Activated T-helper 1 cell treated with anti-CD3 and anti-CD28 coated beads, Interleukin-12 subunit alpha, Interleukin-12 subunit beta, Interleukin-2, Interleukin-4 antibody, amounts not matched to agents 30 ng/mL and 10 ng/mL and 1 ng/mL, durations not matched to agents 14 hours and 24 hours and 36 hours (primary cell): ENCODE measurements around the gene HAPSTR1. TPM values are rescaled to one million over a fixed set of nuclear protein-coding genes. Genes with fewer than 3 reads are reported as not detected.
"Not testable (repeated sequence)": the region's sequence is repeated elsewhere in the genome, so short reads cannot be mapped to it uniquely, and the experiment has no call there.

ENCODE experiments used
- DNase-seq: peaks from one replicate; pipeline ENCODE4 v3.0.0; 2021; ENCODE audit warnings: low spot score
- H3K27ac Mint-ChIP-seq: one replicate; pipeline ENCODE4 v1.8.0; 2021; ENCODE audit warnings: mild to moderate bottlenecking, mixed read lengths
- H3K27me3 Mint-ChIP-seq: one replicate; pipeline ENCODE4 v1.8.0; 2022; ENCODE audit warnings: mild to moderate bottlenecking, moderate library complexity, mixed read lengths; ENCODE audit not compliant: insufficient read depth
- H3K36me3 Mint-ChIP-seq: one replicate; pipeline ENCODE4 v1.8.0; 2021; ENCODE audit warnings: low read depth, mixed read lengths
- H3K4me1 Mint-ChIP-seq: one replicate; pipeline ENCODE4 v1.8.0; 2021; ENCODE audit warnings: low read depth, mixed read lengths
- H3K4me3 Mint-ChIP-seq: one replicate; pipeline ENCODE4 v1.8.0; 2021; ENCODE audit warnings: mild to moderate bottlenecking, moderate library complexity, mixed read lengths
- H3K9me3 Mint-ChIP-seq: one replicate; pipeline ENCODE4 v1.8.0; 2021; ENCODE audit warnings: mixed read lengths
- intact Hi-C: fragments of 100-400 bp; cut with micrococcal nuclease; formaldehyde crosslinking; loops from one replicate; pipeline ENCODE4 v1.15.1; 2024
- total RNA-seq: library from RNA; stranded (reverse); gene quantifications from 2 replicates; pipeline ENCODE4 v1.2.3, GENCODE V29; 2022

Gene HAPSTR1
- total RNA-seq, 1 donor from 2014 or later: 55.2 TPM

DNA sequence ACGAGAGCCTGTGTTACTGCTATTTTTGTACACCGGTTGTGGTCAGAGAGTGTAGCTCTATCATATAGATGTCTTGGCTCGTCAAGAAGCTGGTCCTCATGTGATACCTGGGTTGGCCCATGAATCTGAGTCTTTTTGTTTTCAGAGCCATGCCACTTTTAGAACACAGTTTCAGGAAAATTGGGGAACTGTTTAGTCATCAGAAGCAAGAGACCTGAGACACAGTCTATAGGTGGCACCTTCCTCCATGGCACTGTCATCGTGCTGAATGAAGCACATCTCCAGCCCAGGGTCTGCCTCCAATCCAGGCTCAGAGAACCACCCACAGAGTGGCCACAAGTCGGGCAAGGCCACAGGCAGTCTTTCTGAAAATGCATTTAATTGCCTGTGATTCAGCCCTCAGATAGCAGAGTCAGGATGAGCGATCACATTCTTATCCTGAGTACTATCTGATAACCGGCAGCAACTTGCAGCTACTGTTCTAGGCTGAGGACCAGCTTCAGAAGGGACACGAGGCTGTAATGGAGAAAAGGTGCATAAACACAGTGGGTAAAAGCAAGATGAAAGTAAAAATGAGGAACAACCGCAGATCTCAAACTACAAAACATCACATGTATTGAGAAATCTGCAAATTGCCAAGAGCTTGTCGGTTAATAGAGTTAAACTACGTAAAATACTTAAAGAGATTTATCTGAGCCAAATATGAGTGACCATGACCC, 14.2 kb upstream of the HAPSTR1 start:
- Mint-ChIP-seq H3K27ac (peak overlapping the region; percentile 58), H3K4me3 (no peak overlapping the region), H3K9me3 (peaks cover 16% of the 10 kb centered on the region), H3K4me1 (peaks cover 38% of the 10 kb centered on the region), H3K27me3 (no peaks in the 10 kb centered on the region), H3K36me3 (peaks cover 13% of the 10 kb centered on the region)
- intact Hi-C loops: no loop called here
- no peak for DNase-seq

DNA sequence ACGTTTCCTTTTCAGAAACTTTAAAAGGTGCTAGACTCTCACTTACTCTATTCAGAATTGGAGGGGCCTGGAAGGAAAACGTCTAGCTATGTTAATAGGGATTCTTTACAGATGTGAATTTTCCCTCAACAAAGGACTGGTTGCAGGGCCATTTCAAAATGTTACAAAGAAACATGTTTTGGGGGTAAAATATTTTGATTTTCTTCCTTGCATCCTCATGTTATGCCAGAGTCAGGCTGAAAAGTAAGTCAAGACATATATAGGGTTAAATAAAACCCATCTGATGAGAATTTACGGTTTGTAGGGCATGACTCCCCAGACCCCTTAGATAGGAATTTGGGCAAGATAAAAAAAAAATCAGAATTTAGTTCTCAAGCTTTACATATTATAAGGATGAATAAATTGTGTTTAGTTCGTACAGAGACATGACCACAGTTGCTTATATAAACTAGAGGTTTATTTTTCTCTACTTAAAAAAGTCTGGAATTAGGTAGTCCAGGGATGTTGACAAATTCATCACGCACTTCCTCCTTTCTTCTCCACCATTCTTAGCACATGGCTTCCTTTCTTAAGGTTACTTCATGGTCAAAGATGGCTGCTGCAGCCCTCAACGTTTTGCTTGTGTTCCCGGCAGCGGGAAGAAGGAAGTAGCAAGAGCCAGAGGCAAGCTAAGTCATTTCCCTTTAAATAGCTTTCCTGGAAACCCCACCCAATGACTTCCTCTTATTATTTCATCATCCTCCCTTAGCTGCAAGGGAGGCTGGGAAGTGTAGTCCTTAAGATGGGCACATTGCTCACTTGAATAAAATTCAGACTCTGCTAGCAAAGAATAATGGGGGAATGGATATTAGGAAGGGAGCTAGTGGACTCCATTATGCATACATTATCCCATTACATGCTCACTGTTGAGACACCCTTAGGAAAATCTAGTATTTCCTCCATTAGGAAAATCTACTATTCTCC, 12.7 kb upstream of the HAPSTR1 start:
- H3K9me3 Mint-ChIP-seq: peaks cover 16% of the 10 kb centered on the region
- not testable (repeated sequence) for H3K27me3 Mint-ChIP-seq
- peak; percentile 62 for DNase-seq
- peak overlapping the region; percentile 81 for H3K27ac Mint-ChIP-seq
- H3K4me1 Mint-ChIP-seq: peaks cover 28% of the 10 kb centered on the region
- intact Hi-C loops: loop anchor here (1.0 to 2.0 kb wide), 3 partner anchors 10 to 282 kb away; partner anchors contain the start of genes HAPSTR1, PMM2 and TMEM186
- peak overlapping the region; percentile 24 for H3K4me3 Mint-ChIP-seq
- H3K36me3 Mint-ChIP-seq: peaks cover 13% of the 10 kb centered on the region

DNA sequence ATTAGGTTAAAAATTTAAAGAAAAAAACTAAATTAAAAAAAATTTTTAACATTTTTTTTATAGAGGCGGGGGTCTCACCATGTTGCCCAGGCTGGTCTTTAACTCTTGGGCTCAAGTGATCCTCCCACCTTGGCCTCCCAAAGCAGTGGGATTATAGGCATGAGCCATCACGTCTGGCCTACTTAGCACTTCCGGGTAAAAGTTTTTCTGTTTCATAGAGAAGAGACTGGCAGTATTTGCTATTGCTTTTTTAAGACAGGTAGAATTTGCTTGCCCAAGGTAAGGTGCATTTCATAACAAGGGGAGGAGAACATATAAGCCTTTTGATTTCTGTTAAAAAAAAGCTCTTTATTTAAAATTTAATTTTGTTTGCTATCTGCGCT, 12.0 kb upstream of the HAPSTR1 start:
- H3K9me3 Mint-ChIP-seq: peaks cover 16% of the 10 kb centered on the region
- H3K27ac Mint-ChIP-seq: no peak overlapping the region
- no peaks in the 10 kb centered on the region for H3K27me3 Mint-ChIP-seq
- H3K4me1 Mint-ChIP-seq: peaks cover 28% of the 10 kb centered on the region
- no peak overlapping the region for H3K4me3 Mint-ChIP-seq
- DNase-seq: no peak
- peaks cover 13% of the 10 kb centered on the region for H3K36me3 Mint-ChIP-seq
- intact Hi-C loops: loop anchor here (1.0 to 2.0 kb wide), 3 partner anchors 11 to 283 kb away; partner anchors contain the start of genes HAPSTR1, PMM2 and TMEM186

DNA sequence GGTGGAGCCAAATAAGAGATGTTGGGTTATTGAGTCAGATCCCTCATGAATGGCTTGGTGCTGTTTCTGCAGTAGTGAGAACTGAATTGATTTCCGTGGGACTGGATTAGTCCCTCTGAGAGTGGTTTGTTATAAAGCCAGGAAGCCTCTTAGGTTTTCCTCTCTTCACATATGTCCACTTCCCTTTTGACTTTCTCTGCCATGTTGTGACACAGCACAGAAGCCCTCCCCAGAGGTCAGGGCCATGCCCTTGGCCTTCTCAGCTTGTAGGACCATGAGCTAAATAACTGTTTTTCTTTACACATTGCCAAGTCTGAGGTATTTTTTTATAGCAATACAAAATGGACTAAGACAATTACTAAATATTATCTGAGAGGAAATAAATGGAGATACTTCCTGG, 10.3 kb upstream of the HAPSTR1 start:
- no peak overlapping the region for H3K4me3 Mint-ChIP-seq
- no peak overlapping the region for H3K27ac Mint-ChIP-seq
- intact Hi-C loops: no loop called here
- no peak for DNase-seq
- H3K4me1 Mint-ChIP-seq: peaks cover 27% of the 10 kb centered on the region
- H3K27me3 Mint-ChIP-seq: peaks cover 2% of the 10 kb centered on the region
- H3K9me3 Mint-ChIP-seq: peaks cover 16% of the 10 kb centered on the region
- peaks cover 13% of the 10 kb centered on the region for H3K36me3 Mint-ChIP-seq

DNA sequence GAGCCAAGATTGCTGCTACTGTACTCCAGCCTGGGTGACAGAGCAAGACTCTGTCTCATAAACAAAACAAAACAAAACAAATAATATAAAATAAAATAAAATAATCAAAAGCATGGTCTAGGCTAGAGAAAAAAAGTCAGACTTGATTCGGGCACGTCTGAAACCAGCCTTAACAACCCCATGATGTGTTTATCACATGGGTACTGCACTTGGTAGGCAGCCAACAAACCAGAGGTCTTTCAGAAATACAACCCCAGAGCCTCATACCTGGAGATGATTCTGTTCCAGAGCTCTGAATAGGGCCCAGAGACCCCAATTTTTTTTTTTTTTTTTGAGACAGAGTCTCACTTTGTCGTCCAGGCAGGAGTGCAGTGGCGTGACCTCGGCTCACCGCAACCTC, 9.6 kb upstream of the HAPSTR1 start:
- Mint-ChIP-seq H3K4me1 (peaks cover 23% of the 10 kb centered on the region), H3K27me3 (peaks cover 2% of the 10 kb centered on the region), H3K36me3 (peaks cover 13% of the 10 kb centered on the region), H3K27ac (no peak overlapping the region), H3K9me3 (peaks cover 16% of the 10 kb centered on the region), H3K4me3 (no peak overlapping the region)
- no peak for DNase-seq
- intact Hi-C loops: no loop called here

DNA sequence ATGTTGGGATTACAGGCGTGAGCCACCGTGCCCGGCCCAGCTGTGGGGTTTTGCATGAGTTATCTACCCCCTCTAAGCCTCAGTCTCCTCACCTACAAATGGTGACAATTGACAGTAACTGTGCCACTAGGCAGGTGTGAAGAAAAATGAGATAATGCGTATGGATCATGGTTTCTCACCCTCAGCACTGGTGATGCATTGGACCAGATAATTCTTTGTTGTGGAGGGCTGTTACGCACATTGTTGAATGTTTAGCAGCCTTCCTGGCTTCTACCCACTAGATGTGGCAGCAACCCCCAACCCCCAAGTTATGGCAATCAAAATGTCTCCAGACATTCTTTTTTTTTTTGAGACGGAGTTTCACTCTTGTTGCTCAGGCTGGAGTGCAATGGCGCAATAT, 9.0 kb upstream of the HAPSTR1 start:
- H3K27me3 Mint-ChIP-seq: peaks cover 2% of the 10 kb centered on the region

DNA sequence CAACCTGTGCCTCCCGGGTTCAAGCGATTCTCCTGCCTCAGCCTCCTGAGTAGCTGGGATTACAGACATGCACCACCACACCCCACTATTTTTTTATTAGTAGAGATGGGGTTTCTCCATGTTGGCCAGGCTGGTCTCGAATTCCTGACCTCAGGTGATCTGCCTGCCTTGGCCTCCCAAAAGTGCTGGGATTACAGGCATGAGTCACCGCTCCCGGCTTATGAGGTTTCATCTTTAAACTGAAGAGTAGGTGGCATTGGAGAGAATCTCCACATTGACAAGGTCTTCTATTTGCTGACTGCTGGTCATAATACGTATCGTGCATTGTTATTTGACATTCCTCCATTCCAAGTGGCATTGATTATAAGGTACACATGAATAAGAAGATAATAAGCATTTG, 3.7 kb upstream of the HAPSTR1 start:
- H3K9me3 Mint-ChIP-seq: not testable (repeated sequence)

More for the DNA sequence above, 9.0 kb upstream of the HAPSTR1 start:
- intact Hi-C loops: no loop called here
- no peak overlapping the region for H3K4me3 Mint-ChIP-seq
- H3K36me3 Mint-ChIP-seq: peaks cover 10% of the 10 kb centered on the region
- peaks cover 13% of the 10 kb centered on the region for H3K9me3 Mint-ChIP-seq
- peaks cover 18% of the 10 kb centered on the region for H3K4me1 Mint-ChIP-seq
- no peak for DNase-seq
- H3K27ac Mint-ChIP-seq: no peak overlapping the region

DNA sequence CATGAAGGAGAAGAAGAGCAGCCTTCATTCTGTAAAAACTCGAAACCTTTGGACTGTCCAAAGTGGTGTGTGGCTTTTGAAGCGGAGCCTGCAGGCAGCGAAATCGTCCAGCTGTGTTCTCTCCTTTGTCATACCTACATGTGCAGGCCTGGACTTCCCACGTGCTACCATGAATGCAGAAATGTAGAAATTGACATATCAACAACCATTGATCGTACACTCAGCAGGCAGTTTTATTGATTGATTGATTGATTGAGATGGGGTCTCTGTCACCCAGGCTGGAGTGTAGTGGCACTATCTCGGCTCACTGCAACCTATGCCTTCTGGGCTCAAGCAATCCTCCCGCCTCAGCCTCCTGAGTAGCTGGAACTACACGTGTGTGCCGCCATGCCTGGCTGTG, 2.6 kb upstream of the HAPSTR1 start:
- Mint-ChIP-seq H3K4me1 (peaks cover 17% of the 10 kb centered on the region), H3K4me3 (no peak overlapping the region), H3K36me3 (peaks cover 16% of the 10 kb centered on the region), H3K27me3 (peaks cover 3% of the 10 kb centered on the region), H3K27ac (no peak overlapping the region), H3K9me3 (no peaks in the 10 kb centered on the region)
- no peak for DNase-seq
- intact Hi-C loops: no loop called here

More for the DNA sequence above, 3.7 kb upstream of the HAPSTR1 start:
- intact Hi-C loops, DNase-seq, H3K27me3 Mint-ChIP-seq, H3K27ac Mint-ChIP-seq, H3K36me3 Mint-ChIP-seq, H3K4me1 Mint-ChIP-seq, H3K4me3 Mint-ChIP-seq: not testable (repeated sequence)

DNA sequence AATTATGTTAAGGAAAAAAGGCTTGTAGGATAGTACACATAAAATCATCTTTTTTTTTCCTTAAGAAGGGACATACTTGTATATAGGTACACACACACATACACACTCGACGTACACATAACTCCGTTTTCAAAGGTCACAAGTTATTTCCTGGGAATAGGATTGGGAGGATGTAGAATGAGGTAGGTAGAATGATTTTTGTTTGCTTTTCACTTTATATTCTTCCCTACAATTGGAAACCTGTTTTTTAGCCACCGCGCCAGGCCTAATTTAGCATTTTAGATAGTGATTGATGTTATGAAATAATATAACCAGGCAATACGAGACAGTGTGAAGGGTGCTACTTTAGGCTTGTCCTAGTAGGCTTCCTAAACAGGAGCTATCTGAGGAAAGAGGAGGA, 1.8 kb upstream of the HAPSTR1 start:
- Mint-ChIP-seq H3K4me1 (peaks cover 25% of the 10 kb centered on the region), H3K9me3 (no peaks in the 10 kb centered on the region), H3K36me3 (peaks cover 19% of the 10 kb centered on the region), H3K4me3 (peak overlapping the region; percentile 84), H3K27ac (peak overlapping the region; percentile 94), H3K27me3 (peaks cover 3% of the 10 kb centered on the region)
- intact Hi-C loops: loop anchor here (2.0 to 5.0 kb wide), 6 partner anchors 17 to 1853 kb away; partner anchors contain the start of genes ABAT, CARHSP1, CLEC16A and DEXI
- no peak for DNase-seq

DNA sequence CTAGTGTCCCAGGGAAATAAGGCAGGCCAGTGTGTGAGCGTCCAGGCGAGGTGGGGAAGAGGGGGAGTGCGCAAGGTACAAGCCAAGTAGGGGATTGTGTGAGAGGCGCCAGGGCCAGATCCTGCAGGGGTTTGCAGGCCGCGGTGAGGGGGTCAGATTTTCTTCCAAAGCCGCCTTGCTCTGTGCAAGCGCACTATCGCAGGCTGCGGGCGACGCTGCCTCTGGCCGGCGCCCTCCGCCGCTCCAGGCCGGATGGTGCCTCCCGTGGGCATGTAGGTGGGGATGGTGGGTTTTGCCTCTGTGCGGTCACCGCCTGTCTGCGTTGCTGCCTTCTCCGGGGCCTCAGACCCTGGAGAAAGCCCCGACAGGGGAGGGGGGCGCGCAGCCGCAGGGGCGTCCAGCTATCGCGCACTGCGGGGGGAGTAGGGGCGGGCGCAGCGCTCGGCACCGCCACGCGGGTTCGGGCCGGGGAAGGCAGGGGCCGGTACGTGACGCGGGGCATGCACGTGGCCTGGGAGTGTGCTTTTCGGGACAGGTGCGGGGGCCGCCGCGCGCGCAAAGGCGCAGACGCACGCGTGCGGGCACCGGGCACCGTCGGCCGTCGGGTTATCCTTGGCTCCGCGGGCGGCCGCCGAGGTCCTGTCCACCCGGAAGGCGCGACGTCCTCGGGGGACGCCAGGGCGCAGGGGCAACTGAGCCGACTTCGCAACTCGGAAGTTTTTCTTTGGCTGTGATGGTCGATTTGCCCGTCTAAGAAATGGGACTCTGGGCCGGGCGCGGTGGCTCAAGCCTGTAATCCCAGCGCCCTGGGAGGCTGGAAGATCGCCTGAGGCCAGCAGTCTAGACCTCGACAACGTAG, 1.1 kb upstream of the HAPSTR1 start:
- Mint-ChIP-seq H3K27me3 (peaks cover 1% of the 10 kb centered on the region), H3K27ac (peak overlapping the region; percentile 96), H3K4me3 (peak overlapping the region; percentile 88), H3K9me3 (no peaks in the 10 kb centered on the region), H3K36me3 (peaks cover 22% of the 10 kb centered on the region), H3K4me1 (peaks cover 29% of the 10 kb centered on the region)
- intact Hi-C loops: loop anchor here (2.0 to 5.0 kb wide), 6 partner anchors 18 to 1852 kb away; partner anchors contain the start of genes ABAT, CARHSP1, CLEC16A and DEXI
- DNase-seq: peak; percentile 36

DNA sequence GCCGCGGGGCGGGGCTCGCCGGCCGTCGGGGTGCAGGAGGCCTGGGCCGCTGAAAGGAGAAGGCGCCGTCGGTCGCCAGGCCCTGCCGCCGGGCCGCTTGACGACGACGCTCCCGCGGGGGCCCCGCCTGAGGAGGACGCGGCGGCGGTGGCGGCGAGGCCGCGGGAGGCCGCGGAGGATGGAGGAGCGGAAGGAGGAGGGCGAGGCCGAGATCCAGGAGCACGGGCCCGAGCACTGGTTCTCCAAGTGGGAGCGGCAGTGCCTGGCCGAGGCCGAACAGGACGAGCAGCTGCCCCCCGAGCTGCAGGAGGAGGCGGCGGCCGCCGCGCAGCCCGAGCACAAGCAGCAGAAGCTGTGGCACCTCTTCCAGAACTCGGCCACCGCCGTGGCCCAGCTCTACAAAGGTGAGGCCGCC, 430 bp downstream of the HAPSTR1 start:
- peaks cover 1% of the 10 kb centered on the region for H3K27me3 Mint-ChIP-seq
- H3K9me3 Mint-ChIP-seq: no peaks in the 10 kb centered on the region
- H3K4me1 Mint-ChIP-seq: peaks cover 42% of the 10 kb centered on the region
- H3K4me3 Mint-ChIP-seq: peak overlapping the region; percentile 57
- intact Hi-C loops: loop anchor here (1.0 to 5.0 kb wide), 14 partner anchors 13 to 1850 kb away; partner anchors contain the start of genes ABAT, CARHSP1, CLEC16A and DEXI
- H3K36me3 Mint-ChIP-seq: peaks cover 33% of the 10 kb centered on the region
- peak; percentile 39 for DNase-seq
- no peak overlapping the region for H3K27ac Mint-ChIP-seq
